Liver (tissue), 9 donors: ENCODE results near the gene UBXN7. TPM values are rescaled to one million over a fixed set of nuclear protein-coding genes. Genes with fewer than 3 reads are reported as not detected.

ENCODE experiments used
- DNase-seq: peaks from one replicate; pipeline ENCODE4 v3.0.0-alpha.2; 2017; ENCODE audit warnings: low spot score
- H3K27ac ChIP-seq, 2 donors: one replicate each; pipeline ENCODE4 v1.7.0; 2013; ENCODE audit warnings: inconsistent platforms in 2 of 2, low read length in 2 of 2, control low read depth in 1 of 2, low read depth in 1 of 2, mild to moderate bottlenecking in 1 of 2
- H3K27me3 ChIP-seq, 4 donors: one replicate each; pipeline versions ENCODE4 v1.6.1 to v1.7.0; 2013; ENCODE audit warnings: low read length in 3 of 4, inconsistent platforms in 1 of 4, mild to moderate bottlenecking in 1 of 4, moderate library complexity in 1 of 4; ENCODE audit not compliant: control insufficient read depth in 4 of 4, insufficient read depth in 4 of 4
- H3K36me3 ChIP-seq, 4 donors: one replicate each; pipeline versions ENCODE4 v1.6.1 to v1.7.0; 2013; ENCODE audit warnings: low read length in 3 of 4, mild to moderate bottlenecking in 3 of 4, low read depth in 1 of 4, moderate library complexity in 1 of 4; ENCODE audit not compliant: control insufficient read depth in 4 of 4, insufficient read depth in 3 of 4
- H3K4me1 ChIP-seq, 4 donors: one replicate each; pipeline versions ENCODE4 v1.6.1 to v1.7.0; 2013; ENCODE audit warnings: low read length in 3 of 4, mild to moderate bottlenecking in 3 of 4, moderate library complexity in 1 of 4; ENCODE audit not compliant: control insufficient read depth in 4 of 4, insufficient read depth in 4 of 4
- H3K4me3 ChIP-seq, 3 donors: one replicate each; pipeline versions ENCODE4 v1.6.1 to v1.7.0; 2013; ENCODE audit warnings: low read length in 3 of 3, control low read depth in 1 of 3, low read depth in 1 of 3, mild to moderate bottlenecking in 1 of 3
- H3K9ac ChIP-seq, 2 donors: one replicate each; pipeline ENCODE4 v1.7.0; 2013; ENCODE audit warnings: low read length in 2 of 2, mild to moderate bottlenecking in 2 of 2, moderate library complexity in 2 of 2, control low read depth in 1 of 2, low read depth in 1 of 2
- H3K9me3 ChIP-seq, 4 donors: one replicate each; pipeline versions ENCODE4 v1.6.1 to v1.7.0; 2013; ENCODE audit warnings: low read length in 3 of 4; ENCODE audit not compliant: control insufficient read depth in 4 of 4
- CTCF ChIP-seq: fragments of 150-350 bp; IDR thresholded peaks from 2 replicates; pipeline ENCODE4 v1.5.1; 2017; ENCODE audit warnings: improper control_type of control experiment, low read depth, low read length; ENCODE audit not compliant: missing input control
- FOXA1 ChIP-seq: IDR thresholded peaks from 2 replicates; pipeline ENCODE4 v1.6.1; 2016; ENCODE audit warnings: antibody characterized with exemption
- FOXA2 ChIP-seq: IDR thresholded peaks from 2 replicates; pipeline ENCODE4 v1.6.1; 2016; ENCODE audit warnings: antibody characterized with exemption
- HNF4G ChIP-seq: IDR thresholded peaks from 2 replicates; pipeline ENCODE4 v1.6.1; 2016; ENCODE audit warnings: antibody characterized with exemption
- MAX ChIP-seq: IDR thresholded peaks from 2 replicates; pipeline ENCODE4 v1.6.1; 2016; ENCODE audit warnings: antibody characterized with exemption
- NR2F2 ChIP-seq: IDR thresholded peaks from 2 replicates; pipeline ENCODE4 v1.6.1; 2016; ENCODE audit warnings: antibody characterized with exemption
- RAD21 ChIP-seq, 2 donors: IDR thresholded peaks; 2 replicates each; pipeline ENCODE4 v1.6.1; 2016; ENCODE audit warnings: antibody characterized with exemption in 2 of 2, mild to moderate bottlenecking in 2 of 2
- REST ChIP-seq: IDR thresholded peaks from 2 replicates; pipeline ENCODE4 v1.6.1; 2016; ENCODE audit warnings: antibody characterized with exemption, mild to moderate bottlenecking
- RXRA ChIP-seq, 2 donors: IDR thresholded peaks; 2 replicates each; pipeline ENCODE4 v1.6.1; 2017 to 2018; ENCODE audit warnings: antibody characterized with exemption in 2 of 2, mild to moderate bottlenecking in 1 of 2
- SP1 ChIP-seq: IDR thresholded peaks from 2 replicates; pipeline ENCODE4 v1.6.1; 2018; ENCODE audit warnings: antibody characterized with exemption, mild to moderate bottlenecking
- TAF1 ChIP-seq: conservative IDR thresholded peaks from 2 replicates; pipeline ENCODE4 v1.6.1; 2016; ENCODE audit warnings: antibody characterized with exemption, mild to moderate bottlenecking
- YY1 ChIP-seq: IDR thresholded peaks from 2 replicates; pipeline ENCODE4 v1.6.1; 2016; ENCODE audit warnings: antibody characterized with exemption, mild to moderate bottlenecking
- ZBTB33 ChIP-seq: IDR thresholded peaks from 2 replicates; pipeline ENCODE4 v1.6.1; 2016; ENCODE audit warnings: antibody characterized with exemption
- WGBS: extraction: QIAGEN DNeasy Blood & Tissue Kit; methylation state at CpG from one replicate; pipeline ENCODE4 v1.1.7; 2013; 5-methylcytosine and 5-hydroxymethylcytosine counted together
- polyA plus RNA-seq, 2 donors: library from polyadenylated mRNA; stranded (reverse) in 1 of 2; unstranded in 1 of 2; fragments of 200-250 nt in 1 of 2; fragments of >200 nt in 1 of 2; fragmentation: Nextera tagmentation in 1 of 2; extraction: Ambion mirVana in 1 of 2; gene quantifications; one replicate each; pipeline versions ENCODE4 v1.2.1 to v1.2.3, GENCODE V29; 2013 to 2015
- total RNA-seq, 2 donors: library from RNA; depleted of rRNA; stranded (reverse); fragments of >200 nt; gene quantifications; one replicate each; pipeline ENCODE4 v1.2.3, GENCODE V29; 2014
- donor health status: healthy.
- donor health status: healthy.
- donor health status: healthy.
- donor health status: healthy.
- donor health status: healthy.

UBXN7 gene
- total and polyA plus RNA-seq, 4 donors = 2.9 to 15.5 (median 7.7) TPM

GRCh38 chr3:196431181-196432136 is 768 bp downstream of the UBXN7 start:
- H3K27ac ChIP-seq = peak overlapping the region; percentile 95 to 97
- peak overlapping the region; percentile 77 to 93 for H3K9ac ChIP-seq
- TF ChIP-seq CTCF (no peak), ZBTB33 (no peak), REST (peak; percentile 72)
- no peaks in the 10 kb centered on the region for H3K36me3 ChIP-seq
- H3K4me3 ChIP-seq = peak overlapping the region; percentile 89 to 99 (median 97)
- no peaks in the 10 kb centered on the region for H3K27me3 ChIP-seq
- peak; percentile 50 for DNase-seq
- 1% methylated on average over 50 of the region's 50 CpGs for WGBS
- peaks cover 0 to 16% (median 7%) of the 10 kb centered on the region in 4 donors for H3K4me1 ChIP-seq
- no peaks in the 10 kb centered on the region for H3K9me3 ChIP-seq

GRCh38 chr3:196428041-196428440 is 4.2 kb downstream of the UBXN7 start:
- 92% methylated on average over 6 of the region's 6 CpGs for WGBS
- Histone ChIP-seq H3K27me3 (no peaks in the 10 kb centered on the region), H3K4me1 (peaks cover 0 to 16% (median 7%) of the 10 kb centered on the region in 4 donors), H3K4me3 (no peak overlapping the region), H3K9ac (no peak overlapping the region), H3K36me3 (no peaks in the 10 kb centered on the region), H3K27ac (no peak overlapping the region), H3K9me3 (no peaks in the 10 kb centered on the region)
- no peak for DNase-seq
- no peak for TF ChIP-seq RXRA (IDR thresholded peaks at IDR 0.05)
- TF ChIP-seq SP1 = no peak
- TF ChIP-seq NR2F2 = no peak
- TF ChIP-seq FOXA1 = no peak
- no peak for TF ChIP-seq HNF4G
- no peak for TF ChIP-seq RAD21 (IDR thresholded peaks at IDR 0.05)
- TF ChIP-seq TAF1 = no peak
- no peak for TF ChIP-seq CTCF
- no peak for TF ChIP-seq YY1
- TF ChIP-seq ZBTB33 = no peak
- TF ChIP-seq FOXA2 = no peak
- TF ChIP-seq REST = no peak
- no peak for TF ChIP-seq MAX
